ENCODE measurements around the gene RASGRP1.

- TF ChIP-seq POLR2A (IDR thresholded peaks at IDR 0.05; ENCODE audit: low read depth) (no peak), CTCF (IDR thresholded peaks at IDR 0.05) (no peak), POLR2AphosphoS5 (IDR thresholded peaks at IDR 0.05) (no peak)
These were observed 84.9 kb downstream of the RASGRP1 start for GRCh38 chr15:38479756-38480155.
